Fibroblast of villous mesenchyme (primary cell): ENCODE results near the gene MPI. TPM values are rescaled to one million over a fixed set of nuclear protein-coding genes. Genes with fewer than 3 reads are reported as not detected.
A peak's percentile ranks its signal among the peaks of the same experiment; 100 is the strongest.
"Not testable (repeated sequence)": the region's sequence is repeated elsewhere in the genome, so short reads cannot be mapped to it uniquely, and the experiment has no call there.

Experiments
- DNase-seq: peaks from one replicate; pipeline ENCODE4 v3.0.0-alpha.2; 2010; ENCODE audit warnings: low read depth
- H3K4me3 ChIP-seq: 2 replicates; pipeline ENCODE4 v1.5.1; 2011; ENCODE audit warnings: low read depth, mild to moderate bottlenecking, low read length
- total RNA-seq: library from RNA; depleted of rRNA; stranded (reverse); fragments of >200 nt; gene quantifications from 2 replicates; pipeline ENCODE4 v1.2.3, GENCODE V29; 2012
- TF ChIP-seq, protein P1 (sequence below): IDR thresholded peaks from 2 replicates; pipeline ENCODE4 v1.5.1; 2012; ENCODE audit warnings: low read depth, mild to moderate bottlenecking, low read length; ENCODE audit not compliant: insufficient read depth

Gene MPI
- total RNA-seq, 1 donor: 41.5 TPM

DNA sequence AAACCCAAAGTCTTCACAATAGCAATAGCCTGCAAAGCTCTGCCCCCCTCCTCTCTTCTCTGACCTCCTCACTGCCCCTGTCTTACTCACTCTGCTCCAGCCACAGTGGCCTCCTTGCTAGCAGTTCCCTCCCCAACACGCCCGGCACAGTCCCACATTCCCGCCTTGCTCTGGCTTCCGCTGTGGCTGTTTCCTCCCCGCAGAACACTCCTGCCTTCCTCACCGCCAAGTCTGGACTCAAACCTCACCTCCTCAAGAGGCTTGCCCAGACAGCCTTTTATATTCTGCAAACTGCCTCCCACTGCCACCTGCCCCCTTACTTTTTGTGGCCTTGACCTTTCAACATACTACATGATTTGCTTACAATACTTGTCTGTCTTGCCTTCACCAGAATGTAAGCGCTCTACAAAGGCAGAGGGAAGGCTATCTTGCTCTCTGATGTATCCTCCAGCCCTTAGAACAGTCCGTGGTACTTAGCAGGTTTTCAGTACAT lies 406 bp upstream of the MPI start:
- peak; percentile 40 for DNase-seq
- H3K4me3 ChIP-seq: peak overlapping the region; percentile 96

GRCh38 chr15:74890665-74890960 lies 771 bp downstream of the MPI start:
- TF ChIP-seq, protein P1, sequence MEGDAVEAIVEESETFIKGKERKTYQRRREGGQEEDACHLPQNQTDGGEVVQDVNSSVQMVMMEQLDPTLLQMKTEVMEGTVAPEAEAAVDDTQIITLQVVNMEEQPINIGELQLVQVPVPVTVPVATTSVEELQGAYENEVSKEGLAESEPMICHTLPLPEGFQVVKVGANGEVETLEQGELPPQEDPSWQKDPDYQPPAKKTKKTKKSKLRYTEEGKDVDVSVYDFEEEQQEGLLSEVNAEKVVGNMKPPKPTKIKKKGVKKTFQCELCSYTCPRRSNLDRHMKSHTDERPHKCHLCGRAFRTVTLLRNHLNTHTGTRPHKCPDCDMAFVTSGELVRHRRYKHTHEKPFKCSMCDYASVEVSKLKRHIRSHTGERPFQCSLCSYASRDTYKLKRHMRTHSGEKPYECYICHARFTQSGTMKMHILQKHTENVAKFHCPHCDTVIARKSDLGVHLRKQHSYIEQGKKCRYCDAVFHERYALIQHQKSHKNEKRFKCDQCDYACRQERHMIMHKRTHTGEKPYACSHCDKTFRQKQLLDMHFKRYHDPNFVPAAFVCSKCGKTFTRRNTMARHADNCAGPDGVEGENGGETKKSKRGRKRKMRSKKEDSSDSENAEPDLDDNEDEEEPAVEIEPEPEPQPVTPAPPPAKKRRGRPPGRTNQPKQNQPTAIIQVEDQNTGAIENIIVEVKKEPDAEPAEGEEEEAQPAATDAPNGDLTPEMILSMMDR: no peak
- no peak for DNase-seq
- H3K4me3 ChIP-seq: peak overlapping the region; percentile 96

More for the DNA sequence above, 406 bp upstream of the MPI start:
- TF ChIP-seq, protein P1: no peak

DNA sequence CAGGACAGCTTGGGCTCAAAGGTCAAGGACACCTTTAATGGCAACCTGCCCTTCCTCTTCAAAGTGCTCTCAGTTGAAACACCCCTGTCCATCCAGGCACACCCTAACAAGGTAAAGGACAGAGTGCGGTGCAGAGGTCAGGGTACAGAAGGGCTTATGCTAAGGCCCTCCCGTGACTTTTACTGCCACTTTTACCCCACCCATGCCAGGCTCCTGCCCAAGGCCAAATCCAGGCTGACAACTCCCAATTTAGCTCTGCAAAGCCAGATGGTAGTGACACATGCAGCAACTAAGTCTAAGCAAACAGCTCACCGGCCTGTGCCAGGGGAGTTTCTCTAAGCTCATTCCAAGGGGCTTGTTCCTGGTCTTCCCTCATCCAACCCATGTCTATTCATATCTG lies 1.6 kb downstream of the MPI start:
- TF ChIP-seq, protein P1: no peak
- no peak overlapping the region for H3K4me3 ChIP-seq
- DNase-seq: no peak

GRCh38 chr15:74892313-74892712 lies 2.5 kb downstream of the MPI start:
- no peak overlapping the region for H3K4me3 ChIP-seq
- no peak for DNase-seq
- TF ChIP-seq, protein P1: no peak

DNA sequence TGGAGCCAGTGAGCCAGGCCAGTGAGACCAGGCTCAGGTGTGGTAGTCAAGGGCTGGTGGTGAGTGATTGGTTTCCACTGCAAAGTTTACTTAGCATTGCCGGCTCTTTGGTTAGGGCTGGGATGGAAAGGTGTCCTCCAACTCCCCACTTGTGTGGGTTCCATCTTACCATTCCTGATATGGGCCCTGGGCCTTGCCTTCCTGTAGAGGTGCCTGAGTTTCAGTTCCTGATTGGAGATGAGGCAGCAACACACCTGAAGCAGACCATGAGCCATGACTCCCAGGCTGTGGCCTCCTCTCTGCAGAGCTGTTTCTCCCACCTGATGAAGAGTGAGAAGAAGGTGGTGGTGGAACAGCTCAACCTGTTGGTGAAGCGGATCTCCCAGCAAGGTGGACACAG lies 3.1 kb downstream of the MPI start:
- no peak for DNase-seq
- H3K4me3 ChIP-seq: no peak overlapping the region
- TF ChIP-seq, protein P1: no peak

DNA sequence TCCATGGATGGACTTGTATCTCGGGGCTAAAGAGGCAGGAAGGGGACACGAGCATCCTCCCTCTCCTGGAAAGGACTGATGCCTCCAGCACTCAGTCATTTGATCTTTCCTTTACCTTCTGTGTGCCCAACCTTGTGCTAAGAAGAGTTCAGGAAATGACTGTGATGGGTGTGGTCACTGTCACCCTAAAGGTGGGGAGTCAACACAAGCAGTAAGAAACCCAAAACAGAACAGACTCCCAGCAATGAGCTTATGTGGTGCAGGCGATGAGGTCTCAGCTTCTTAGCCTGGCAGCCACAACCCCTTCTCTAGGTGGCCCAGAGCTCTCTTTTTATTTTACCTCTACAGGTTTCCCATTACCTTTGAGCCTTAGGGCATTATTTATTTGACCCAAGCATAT lies 3.8 kb downstream of the MPI start:
- TF ChIP-seq, protein P1: no peak
- no peak for DNase-seq
- no peak overlapping the region for H3K4me3 ChIP-seq

DNA sequence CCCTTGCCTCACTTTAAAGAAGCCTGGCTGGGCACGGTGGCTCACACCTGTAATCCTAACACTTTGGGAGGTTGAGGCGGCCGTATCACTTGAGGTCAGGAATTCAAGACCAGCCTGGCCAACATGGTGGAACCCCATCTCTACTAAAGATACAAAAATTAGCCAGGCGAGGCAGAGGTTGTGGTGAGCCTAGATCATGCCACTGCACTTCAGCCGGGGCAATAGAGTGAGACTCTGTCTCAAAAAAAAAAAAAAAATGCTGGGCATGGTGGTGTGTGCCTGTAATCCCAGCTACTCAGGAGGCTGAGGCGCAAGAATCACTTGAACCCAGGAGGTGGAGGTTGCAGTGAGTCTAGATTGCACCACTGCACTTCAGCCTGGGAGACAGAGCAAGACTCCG lies 4.5 kb downstream of the MPI start:
- DNase-seq, H3K4me3 ChIP-seq: not testable (repeated sequence)
